Mucosa of descending colon (tissue), 3 donors: ENCODE data around the gene B3GNT3. TPM values are rescaled to one million over a fixed set of nuclear protein-coding genes. Genes with fewer than 3 reads are reported as not detected.

Source experiments
- ATAC-seq: fragments of 200-7000 bp; cut with Tn5 transposase; one replicate; pipeline ENCODE4 v1.9.1; 2020; ENCODE audit warnings: mild to moderate bottlenecking, moderate library complexity
- DNase-seq, 3 donors: peaks; one replicate each; pipeline ENCODE4 v3.0.0-alpha.2; 2020
- H3K36me3 ChIP-seq: fragments of 200-600 bp; one replicate; pipeline ENCODE4 v1.8.0; 2021; ENCODE audit warnings: low read depth, mild to moderate bottlenecking
- H3K4me1 ChIP-seq: fragments of 200-600 bp; one replicate; pipeline ENCODE4 v1.8.0; 2021; ENCODE audit warnings: low read depth, mild to moderate bottlenecking
- H3K4me3 ChIP-seq: fragments of 200-600 bp; one replicate; pipeline ENCODE4 v1.8.0; 2021; ENCODE audit warnings: mild to moderate bottlenecking
- H3K9me3 ChIP-seq: fragments of 200-600 bp; one replicate; pipeline ENCODE4 v1.8.0; 2021; ENCODE audit warnings: mild to moderate bottlenecking
- intact Hi-C, 2 donors: fragments of 100-400 bp; cut with DNase I in 1 of 2; cut with micrococcal nuclease in 1 of 2; formaldehyde crosslinking; loops; one replicate each; pipeline versions ENCODE4 v1.11.0 to v1.11.1; 2022; cut with DNase I, micrococcal nuclease
- long read RNA-seq, 2 donors: library from polyadenylated mRNA; unstranded; transcript quantifications; one replicate each; pipeline ENCODE4 v2.0.0, GENCODE V29; 2019 to 2021
- total RNA-seq, 3 donors: library from RNA; stranded (reverse); fragmentation: NEBNext Ultra II Directional in 2 of 3; extraction: Animal tissue kit (Norgen Biotek cat#: 25700) in 2 of 3; gene quantifications; one replicate each; pipeline versions ENCODE4 v1.2.1 to v1.2.4, GENCODE V29; 2021 to 2023
- TF ChIP-seq, protein P1 (sequence below): fragments of 200-600 bp; IDR thresholded peaks from one replicate; pipeline ENCODE4 v1.8.0; 2022; ENCODE audit warnings: antibody characterized with exemption, mild to moderate bottlenecking
- donor health status: DM: no; HTN: no; CAD: no; lungs with moderate emphysema.
- donor health status: DM: no; HTN: no; CAD: no.
- donor health status: DM: no; HTN: yes; CAD: no.

The B3GNT3 gene, protein sequence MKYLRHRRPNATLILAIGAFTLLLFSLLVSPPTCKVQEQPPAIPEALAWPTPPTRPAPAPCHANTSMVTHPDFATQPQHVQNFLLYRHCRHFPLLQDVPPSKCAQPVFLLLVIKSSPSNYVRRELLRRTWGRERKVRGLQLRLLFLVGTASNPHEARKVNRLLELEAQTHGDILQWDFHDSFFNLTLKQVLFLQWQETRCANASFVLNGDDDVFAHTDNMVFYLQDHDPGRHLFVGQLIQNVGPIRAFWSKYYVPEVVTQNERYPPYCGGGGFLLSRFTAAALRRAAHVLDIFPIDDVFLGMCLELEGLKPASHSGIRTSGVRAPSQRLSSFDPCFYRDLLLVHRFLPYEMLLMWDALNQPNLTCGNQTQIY
- 100 to 1,000 TPM in 2 of 3 donors, 10 to 100 TPM in 1; 77.6 to 205 (median 189) TPM for total RNA-seq
- long read RNA-seq, donor 1, transcript B3GNT3-201 (3 exons, 2,226 nt) = major isoform, 120 of 163 reads
- long read RNA-seq, donor 1, partial matches to known transcripts = 32 of 163 reads
- long read RNA-seq, donor 1, other reads (novel, unspliced or antisense) = 11 of 163 reads
- long read RNA-seq, donor 2, transcript B3GNT3-203 (3 exons, 856 nt) = minor isoform, 6 of 141 reads
- long read RNA-seq, donor 2, transcript B3GNT3-201 (3 exons, 2,226 nt) = major isoform, 105 of 141 reads
- long read RNA-seq, donor 2, partial matches to known transcripts = 10 of 141 reads
- long read RNA-seq, donor 2, other reads (novel, unspliced or antisense) = 20 of 141 reads

DNA sequence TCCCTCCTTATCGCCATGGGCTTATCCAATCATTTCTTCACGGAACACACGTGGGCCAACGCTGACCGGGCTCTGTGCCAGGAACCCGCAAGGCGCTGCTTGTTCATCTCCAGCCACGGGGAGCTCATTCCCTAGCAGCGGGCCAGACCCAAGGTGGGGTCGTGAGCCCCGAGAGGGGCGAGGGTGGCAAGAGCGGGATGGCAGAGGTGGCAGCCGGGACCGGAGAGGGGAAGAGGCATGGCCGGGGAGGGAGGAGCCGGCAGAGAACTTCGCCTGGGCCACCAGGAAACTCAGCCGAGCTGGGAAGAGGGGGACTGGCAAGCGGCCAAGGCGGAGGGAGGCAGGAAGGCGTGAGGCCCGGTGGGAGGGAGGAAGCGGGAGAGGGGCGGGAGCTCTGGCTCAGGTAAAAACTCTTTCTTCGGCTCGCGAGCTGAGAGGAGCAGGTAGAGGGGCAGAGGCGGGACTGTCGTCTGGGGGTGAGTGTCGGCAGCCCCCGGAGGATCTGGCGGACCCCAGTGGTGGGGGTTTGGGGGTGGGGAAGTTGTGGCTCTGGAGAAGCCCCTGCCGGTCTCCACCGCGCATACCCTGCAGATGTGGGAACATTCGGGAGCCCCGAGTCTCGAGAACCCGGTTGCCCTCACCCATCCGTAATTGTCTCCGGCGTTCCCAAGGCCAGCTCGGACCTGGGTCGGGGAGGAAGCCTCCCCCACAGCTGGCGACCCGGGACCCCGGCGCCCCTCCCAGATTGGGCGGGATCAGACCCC, at the start of gene B3GNT3:
TSS of gene B3GNT3 (plus strand) at position 408 of the 764 bp plus-strand sequence. CDS start 12,670 bp downstream, outside the sequence.
- no peaks in the 10 kb centered on the region for H3K9me3 ChIP-seq

GRCh38 chr19:17747205-17748098, 47.5 kb upstream of the B3GNT3 start:
- TF ChIP-seq, protein P1, sequence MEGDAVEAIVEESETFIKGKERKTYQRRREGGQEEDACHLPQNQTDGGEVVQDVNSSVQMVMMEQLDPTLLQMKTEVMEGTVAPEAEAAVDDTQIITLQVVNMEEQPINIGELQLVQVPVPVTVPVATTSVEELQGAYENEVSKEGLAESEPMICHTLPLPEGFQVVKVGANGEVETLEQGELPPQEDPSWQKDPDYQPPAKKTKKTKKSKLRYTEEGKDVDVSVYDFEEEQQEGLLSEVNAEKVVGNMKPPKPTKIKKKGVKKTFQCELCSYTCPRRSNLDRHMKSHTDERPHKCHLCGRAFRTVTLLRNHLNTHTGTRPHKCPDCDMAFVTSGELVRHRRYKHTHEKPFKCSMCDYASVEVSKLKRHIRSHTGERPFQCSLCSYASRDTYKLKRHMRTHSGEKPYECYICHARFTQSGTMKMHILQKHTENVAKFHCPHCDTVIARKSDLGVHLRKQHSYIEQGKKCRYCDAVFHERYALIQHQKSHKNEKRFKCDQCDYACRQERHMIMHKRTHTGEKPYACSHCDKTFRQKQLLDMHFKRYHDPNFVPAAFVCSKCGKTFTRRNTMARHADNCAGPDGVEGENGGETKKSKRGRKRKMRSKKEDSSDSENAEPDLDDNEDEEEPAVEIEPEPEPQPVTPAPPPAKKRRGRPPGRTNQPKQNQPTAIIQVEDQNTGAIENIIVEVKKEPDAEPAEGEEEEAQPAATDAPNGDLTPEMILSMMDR = no peak
- DNase-seq (peak; percentile 92 to 97 (median 94)), ATAC-seq (peak; percentile 97)
- intact Hi-C loops = no loop called here
- Histone ChIP-seq H3K4me3 (no peak overlapping the region), H3K36me3 (no peaks in the 10 kb centered on the region), H3K9me3 (no peaks in the 10 kb centered on the region), H3K4me1 (peaks cover 12% of the 10 kb centered on the region)

More for the DNA sequence above, at the start of gene B3GNT3:
- H3K4me1 ChIP-seq = peaks cover 36% of the 10 kb centered on the region
- intact Hi-C loops = loop anchor here in 1 of 2 donors (10.0 kb wide), 1 partner anchor 60 kb away; the partner anchor contains the start of gene RPL18A
- TF ChIP-seq, protein P1 = no peak
- peak; percentile 95 to 97 (median 96) for DNase-seq
- peak; percentile 52 for ATAC-seq
- peak within 1 kb of the TSS; percentile 63 for H3K4me3 ChIP-seq
- no peaks in the 10 kb centered on the region for H3K36me3 ChIP-seq

DNA sequence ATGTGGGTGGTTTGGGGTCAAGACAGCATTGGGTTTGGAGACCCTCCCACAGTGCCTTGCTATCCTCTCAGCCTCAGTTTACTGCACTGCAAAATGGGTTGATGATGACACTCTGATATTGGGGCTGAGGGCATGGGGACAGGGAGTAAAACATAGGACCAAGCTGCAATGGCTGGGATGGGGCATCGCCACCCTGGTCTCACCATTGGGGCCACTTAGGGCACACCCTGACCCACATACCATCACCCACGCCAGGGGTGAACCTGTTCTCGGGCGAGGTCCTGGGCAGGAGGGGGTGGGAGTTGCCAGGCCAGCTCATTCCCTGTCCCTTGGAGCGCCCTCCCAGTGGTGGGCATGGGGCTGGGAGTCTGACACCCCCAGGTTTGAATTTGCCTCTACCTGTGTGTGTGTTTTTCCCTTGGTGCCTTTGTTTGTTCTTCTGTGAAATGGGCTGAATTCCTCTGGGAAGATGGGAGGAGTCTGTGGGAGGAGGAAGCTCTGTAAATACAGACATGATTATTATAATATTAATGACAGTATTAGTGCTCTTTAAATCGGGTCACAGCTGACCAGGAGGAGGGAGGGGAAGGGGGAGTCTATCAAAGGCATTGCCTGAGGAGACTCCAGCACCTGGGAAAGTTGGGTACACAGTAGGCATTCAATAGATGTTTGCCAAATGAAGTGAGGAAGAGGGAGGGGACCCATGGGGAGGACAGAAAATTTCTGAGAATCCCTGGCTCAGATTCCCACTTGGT, 45.9 kb upstream of the B3GNT3 start:
- no peak for ATAC-seq
- TF ChIP-seq, protein P1 = no peak
- H3K9me3 ChIP-seq = no peaks in the 10 kb centered on the region
- intact Hi-C loops = no loop called here
- peaks cover 12% of the 10 kb centered on the region for H3K4me1 ChIP-seq
- no peaks in the 10 kb centered on the region for H3K36me3 ChIP-seq
- DNase-seq = no peak
- H3K4me3 ChIP-seq = no peak overlapping the region

- DNase-seq (no peak), ATAC-seq (no peak)
- Histone ChIP-seq H3K4me1 (peaks cover 12% of the 10 kb centered on the region), H3K36me3 (no peaks in the 10 kb centered on the region), H3K4me3 (no peak overlapping the region), H3K9me3 (no peaks in the 10 kb centered on the region)
- TF ChIP-seq, protein P1 = no peak
- intact Hi-C loops = no loop called here
Observed at GRCh38 chr19:17749912-17750317, 45.0 kb upstream of the B3GNT3 start.
